HG03139 (cell line): ENCODE measurements around the gene MUCL3.
"Not testable (repeated sequence)": the region's sequence is repeated elsewhere in the genome, so short reads cannot be mapped to it uniquely, and the experiment has no call there.

Experiments
- ATAC-seq: cut with Tn5 transposase; IDR thresholded peaks from one replicate; pipeline ENCODE4 v1.9.1; 2021; ENCODE audit not compliant: unreplicated experiment

Gene MUCL3

GRCh38 chr6:30979141-30979540, 38.4 kb downstream of the MUCL3 start:
- ATAC-seq, result no peak

DNA sequence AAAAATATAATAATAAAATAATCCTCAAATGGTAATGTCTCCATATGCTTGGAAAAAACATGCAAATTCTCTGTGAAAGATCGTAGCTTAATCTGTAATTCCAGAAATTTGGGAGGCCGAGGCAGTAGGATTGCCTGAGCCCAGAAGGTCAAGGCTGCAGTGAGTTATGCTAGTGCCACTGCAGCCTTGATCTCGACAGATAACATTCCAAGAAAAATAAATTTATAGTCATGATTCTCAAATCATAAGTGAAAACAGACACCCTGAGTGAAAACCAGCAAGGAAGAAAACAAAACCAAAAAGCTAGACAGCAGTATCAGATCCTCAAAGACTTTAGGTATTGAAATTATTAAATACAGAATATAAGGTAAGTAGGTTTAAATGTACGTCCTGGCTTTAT, 38.9 kb downstream of the MUCL3 start:
- ATAC-seq, result no peak

- no peak for ATAC-seq
These were observed 41.4 kb downstream of the MUCL3 start for GRCh38 chr6:30981942-30982772.

GRCh38 chr6:30983439-30983838, 42.7 kb downstream of the MUCL3 start, which contains the start of gene MUC21:
TSS of gene MUC21 (plus strand) at chr6:30983718. CDS start at chr6:30983959, 241 bp downstream.
- ATAC-seq, result no peak

DNA sequence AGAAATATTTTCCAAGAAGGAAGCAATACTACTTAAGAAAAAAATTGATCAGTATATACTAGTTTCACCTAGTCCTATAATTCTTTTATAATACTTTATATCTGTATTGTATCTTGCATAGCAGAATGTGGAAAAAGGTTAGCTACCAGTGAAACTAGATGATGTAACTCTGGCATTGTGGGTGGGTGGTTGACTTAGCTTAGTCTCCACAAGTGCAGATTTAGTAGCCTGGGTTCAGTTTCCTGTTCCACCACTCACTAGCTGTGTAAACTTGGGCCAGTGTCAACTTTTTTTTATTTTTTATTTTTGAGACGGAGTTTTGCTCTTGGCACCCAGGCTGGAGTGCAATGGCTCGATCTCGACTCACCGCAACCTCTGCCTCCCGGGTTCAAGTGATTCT, 44.7 kb downstream of the MUCL3 start:
- ATAC-seq, result no peak

DNA sequence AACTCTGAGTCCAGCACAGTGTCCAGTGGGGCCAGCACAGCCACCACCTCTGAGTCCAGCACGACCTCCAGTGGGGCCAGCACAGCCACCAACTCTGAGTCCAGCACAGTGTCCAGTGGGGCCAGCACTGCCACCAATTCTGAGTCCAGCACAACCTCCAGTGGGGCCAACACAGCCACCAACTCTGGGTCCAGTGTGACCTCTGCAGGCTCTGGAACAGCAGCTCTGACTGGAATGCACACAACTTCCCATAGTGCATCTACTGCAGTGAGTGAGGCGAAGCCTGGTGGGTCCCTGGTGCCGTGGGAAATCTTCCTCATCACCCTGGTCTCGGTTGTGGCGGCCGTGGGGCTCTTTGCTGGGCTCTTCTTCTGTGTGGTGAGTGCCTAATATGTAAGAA, 46.5 kb downstream of the MUCL3 start:
- no peak for ATAC-seq

DNA sequence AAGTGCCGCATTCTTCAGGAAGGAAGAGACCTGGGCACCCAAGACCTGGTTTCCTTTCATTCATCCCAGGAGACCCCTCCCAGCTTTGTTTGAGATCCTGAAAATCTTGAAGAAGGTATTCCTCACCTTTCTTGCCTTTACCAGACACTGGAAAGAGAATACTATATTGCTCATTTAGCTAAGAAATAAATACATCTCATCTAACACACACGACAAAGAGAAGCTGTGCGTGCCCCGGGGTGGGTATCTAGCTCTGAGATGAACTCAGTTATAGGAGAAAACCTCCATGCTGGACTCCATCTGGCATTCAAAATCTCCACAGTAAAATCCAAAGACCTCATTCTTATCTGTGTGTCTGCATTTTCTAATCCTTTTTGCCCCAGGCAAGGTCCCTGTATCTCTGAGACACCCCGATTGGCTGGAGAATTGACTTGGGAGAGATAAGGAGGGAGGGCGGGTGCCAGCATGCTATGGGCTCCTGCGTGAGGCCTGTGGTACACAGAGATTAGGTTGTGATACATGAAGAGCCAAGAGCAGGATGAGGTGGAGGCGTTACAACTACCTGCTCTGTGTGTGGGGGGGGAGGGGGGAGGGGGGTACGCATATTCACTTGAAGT, 47.5 kb downstream of the MUCL3 start:
- no peak for ATAC-seq

DNA sequence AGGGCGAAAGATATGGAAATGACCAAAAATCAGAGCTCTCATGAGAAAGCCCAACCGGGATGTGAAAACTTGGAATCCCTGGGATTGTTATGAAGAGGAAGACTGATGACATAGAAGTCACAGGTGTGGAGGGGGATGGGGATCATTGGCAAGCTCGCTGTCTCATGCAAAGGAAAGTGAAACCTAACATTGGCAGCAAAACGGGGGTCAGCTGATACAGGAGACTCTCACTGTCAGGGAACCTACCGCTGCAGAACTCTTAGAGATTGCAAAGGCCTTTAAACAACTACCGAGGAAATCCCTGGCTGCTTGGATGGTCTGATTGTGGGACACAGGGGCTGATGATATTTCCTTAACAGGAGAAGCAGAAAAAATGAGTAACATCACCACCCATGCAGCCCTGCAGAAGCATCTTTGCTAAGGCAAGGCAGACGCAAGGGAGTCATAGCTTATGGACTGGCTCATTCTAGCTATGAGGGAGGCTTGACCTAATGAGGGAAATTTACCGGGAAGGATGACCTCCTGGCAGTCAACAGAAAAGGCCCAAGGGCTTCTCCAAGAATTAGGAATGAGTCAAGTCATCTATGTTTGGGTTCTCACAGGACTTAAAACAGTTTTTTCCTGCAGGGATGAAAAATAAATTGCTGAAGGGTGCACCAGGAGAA, 49.8 kb downstream of the MUCL3 start:
- no peak for ATAC-seq

GRCh38 chr6:30991891-30992290, 51.1 kb downstream of the MUCL3 start:
- no peak for ATAC-seq

DNA sequence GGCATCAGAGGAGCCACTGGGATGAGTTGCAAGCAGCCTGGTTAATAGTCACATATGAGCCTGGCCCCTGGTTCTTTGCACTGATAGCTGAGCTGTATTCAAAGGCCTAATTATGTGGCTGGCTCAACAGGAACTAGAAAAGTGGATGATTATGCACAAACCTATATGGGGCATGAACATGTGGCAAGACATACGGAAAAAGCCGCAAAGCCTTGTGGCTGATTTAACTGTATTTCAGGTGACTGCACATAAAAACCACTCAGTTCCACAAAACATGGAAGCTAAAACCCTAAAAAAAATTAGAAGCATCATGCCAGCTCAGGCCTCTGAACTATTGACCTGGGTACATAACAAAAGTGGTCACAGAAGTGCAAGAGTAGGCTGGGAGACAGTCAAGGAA, 56.5 kb downstream of the MUCL3 start:
- ATAC-seq, result no peak

- ATAC-seq, result no peak
These were observed 58.0 kb downstream of the MUCL3 start for GRCh38 chr6:30998785-30999184.

DNA sequence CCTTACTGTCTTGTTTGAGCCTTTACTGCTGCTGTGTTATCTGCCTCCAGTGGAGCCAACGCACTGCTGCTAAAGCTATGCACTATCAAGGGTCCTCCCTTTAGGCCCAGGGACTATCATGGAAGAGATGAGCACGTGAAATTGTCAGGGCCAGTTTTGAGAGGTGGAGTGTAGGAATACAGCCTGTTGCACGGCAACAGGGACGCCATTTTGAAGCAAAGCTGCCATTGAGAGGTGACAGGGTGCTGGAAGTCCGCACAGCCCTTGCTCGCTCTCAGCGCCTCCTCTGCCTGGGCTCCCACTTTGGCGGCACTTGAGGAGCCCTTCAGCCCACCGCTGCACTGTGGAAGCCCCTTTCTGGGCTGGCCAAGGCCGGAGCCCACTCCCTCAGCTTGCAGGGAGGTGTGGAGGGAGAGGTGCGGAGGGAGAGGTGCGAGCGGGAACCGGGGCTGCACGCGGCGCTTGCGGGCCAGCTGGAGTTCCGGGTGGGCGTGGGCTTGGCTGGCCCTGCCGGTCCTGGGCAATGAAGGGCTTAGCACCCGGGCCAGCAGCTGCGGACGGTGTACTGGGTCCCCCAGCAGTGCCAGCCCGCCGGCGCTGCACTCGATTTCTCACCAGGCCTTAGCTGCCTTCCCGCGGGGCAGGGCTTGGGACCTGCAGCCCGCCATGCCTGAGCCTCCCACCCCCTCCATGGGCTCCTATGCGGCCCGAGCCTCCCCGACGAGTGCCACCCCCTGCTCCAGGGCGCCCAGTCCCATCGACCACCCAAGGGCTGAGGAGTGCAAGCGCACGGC, 59.5 kb downstream of the MUCL3 start:
- ATAC-seq, result not testable (repeated sequence)

DNA sequence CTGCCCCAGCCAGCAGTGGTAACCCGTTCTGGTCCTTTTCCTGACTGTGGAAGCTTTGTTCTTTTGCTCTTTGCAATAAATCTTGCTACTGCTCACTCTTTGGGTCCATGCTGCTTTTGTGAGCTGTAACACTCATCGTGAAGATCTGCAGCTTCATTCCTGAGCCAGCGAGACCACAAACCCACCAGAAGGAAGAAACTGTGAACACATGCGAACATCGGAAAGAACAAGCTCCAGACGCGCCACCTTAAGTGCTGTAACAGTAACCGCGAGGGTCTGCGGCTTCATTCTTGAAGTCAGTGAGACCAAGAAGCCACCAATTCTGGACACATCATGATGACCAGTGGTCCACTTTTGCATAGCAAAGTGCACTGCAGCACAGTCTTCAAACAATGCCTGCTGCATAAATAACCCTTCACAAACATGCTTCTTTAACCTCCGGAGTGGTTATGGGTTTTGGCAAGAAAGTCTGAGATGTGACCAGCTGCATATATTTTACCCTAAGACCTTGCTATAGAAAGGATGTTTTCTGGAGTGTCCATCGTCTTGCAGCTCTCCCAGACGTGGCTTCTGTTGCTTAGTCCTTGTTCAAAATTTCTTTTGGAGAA, 60.6 kb downstream of the MUCL3 start:
- ATAC-seq, result no peak

GRCh38 chr6:31002471-31002870, 61.7 kb downstream of the MUCL3 start:
- ATAC-seq, result no peak
